HL-60 (cell line): ENCODE data around the gene SHB.

Experiments used
- DNase-seq, 2 experiments: peaks; one replicate each; pipeline ENCODE4 v3.0.0-alpha.2; 2010 to 2020; ENCODE audit warnings: low read depth in 1 of 2, low spot score in 1 of 2
- H3K27ac ChIP-seq: fragments of 250-450 bp; sonication (Bioruptor Pico); replicated peaks from 2 replicates; pipeline ENCODE4 v1.5.1; 2020; ENCODE audit warnings: mild to moderate bottlenecking, moderate library complexity
- H3K27me3 ChIP-seq: fragments of 250-450 bp; sonication (Bioruptor Pico); 2 replicates; pipeline ENCODE4 v1.5.1; 2021; ENCODE audit warnings: mild to moderate bottlenecking, moderate library complexity; ENCODE audit not compliant: insufficient read depth, poor library complexity, severe bottlenecking
- H3K4me3 ChIP-seq: replicated peaks from 2 replicates; pipeline ENCODE4 v1.5.1; 2011; ENCODE audit warnings: mild to moderate bottlenecking, control low read depth, low read length; ENCODE audit not compliant: insufficient read depth
- CTCF ChIP-seq: IDR thresholded peaks from one replicate; pipeline ENCODE4 v1.5.1; 2011; ENCODE audit warnings: low read length, control low read depth, inconsistent platforms; ENCODE audit not compliant: insufficient read depth
- GABPA ChIP-seq: IDR thresholded peaks from 2 replicates; pipeline ENCODE4 v1.6.1; 2012; ENCODE audit warnings: low read depth
- POLR2AphosphoS5 ChIP-seq: IDR thresholded peaks from 2 replicates; pipeline ENCODE4 v1.6.1; 2012; ENCODE audit warnings: low read depth
- REST ChIP-seq: IDR thresholded peaks from 2 replicates; pipeline ENCODE4 v1.6.1; 2012; ENCODE audit warnings: low read depth; ENCODE audit not compliant: insufficient replicate concordance
- SPI1 ChIP-seq: IDR thresholded peaks from 2 replicates; pipeline ENCODE4 v1.6.1; 2012; ENCODE audit warnings: low read depth, mild to moderate bottlenecking, borderline replicate concordance

The SHB gene

GRCh38 chr9:38053697-38054461 lies 15.1 kb downstream of the SHB start:
- Histone ChIP-seq H3K27me3 (no peaks in the 10 kb centered on the region), H3K4me3 (no peak overlapping the region), H3K27ac (no peak overlapping the region)
- TF ChIP-seq SPI1 (no peak), CTCF (no peak), GABPA (no peak)
- no peak for DNase-seq

GRCh38 chr9:38051780-38052546 lies 17.1 kb downstream of the SHB start:
- H3K27ac ChIP-seq, result no peak overlapping the region
- no peak for DNase-seq
- no peak overlapping the region for H3K4me3 ChIP-seq
- TF ChIP-seq SPI1, result no peak
- TF ChIP-seq CTCF, result no peak
- no peak for TF ChIP-seq POLR2AphosphoS5
- TF ChIP-seq GABPA, result no peak
- TF ChIP-seq REST, result no peak
- H3K27me3 ChIP-seq, result no peaks in the 10 kb centered on the region

- Histone ChIP-seq H3K4me3 (no peak overlapping the region), H3K27me3 (no peaks in the 10 kb centered on the region), H3K27ac (no peak overlapping the region)
- DNase-seq, result no peak
- TF ChIP-seq SPI1 (no peak), POLR2AphosphoS5 (no peak), REST (no peak), GABPA (no peak), CTCF (no peak)
These were observed 20.6 kb downstream of the SHB start for GRCh38 chr9:38048316-38048969.
